ENCODE data around the gene TNFAIP2. TPM values are rescaled to one million over a fixed set of nuclear protein-coding genes. Genes with fewer than 3 reads are reported as not detected.

Gene TNFAIP2
- total RNA-seq, 2 donors from 2014 or later = 3.0 to 4.0 TPM

DNA sequence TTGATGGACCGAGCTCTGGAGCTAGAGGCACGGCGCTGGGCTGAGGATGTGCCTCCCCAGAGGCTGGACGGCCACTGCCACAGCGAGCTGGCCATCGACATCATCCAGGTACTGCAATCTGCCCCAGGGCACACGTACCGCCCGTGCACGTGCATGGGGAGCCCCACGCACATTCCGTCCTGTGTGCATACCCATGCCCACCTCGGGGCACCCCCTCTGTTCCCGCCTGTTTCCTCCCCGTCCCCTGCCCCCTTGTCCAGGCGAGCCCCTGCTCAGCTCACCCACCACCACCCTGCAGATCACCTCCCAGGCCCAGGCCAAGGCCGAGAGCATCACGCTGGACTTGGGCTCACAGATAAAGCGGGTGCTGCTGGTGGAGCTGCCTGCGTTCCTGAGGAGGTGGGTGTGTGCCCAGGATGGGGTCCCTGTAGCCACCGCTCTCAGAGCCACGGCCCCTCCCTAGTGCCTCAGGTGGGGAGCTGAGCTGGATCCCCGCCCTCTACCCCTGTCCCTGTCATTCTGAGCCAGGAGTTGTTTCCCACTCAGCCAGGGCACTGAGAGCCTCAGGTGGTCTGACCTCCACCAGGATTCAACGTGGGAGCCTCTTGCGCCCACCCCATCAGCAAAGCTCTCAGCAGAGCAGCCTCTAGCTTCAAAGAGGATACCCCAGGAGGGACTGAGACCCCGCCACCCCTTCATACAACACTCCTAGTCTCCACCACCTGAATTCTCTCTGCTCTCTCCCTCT, 6.9 kb downstream of the TNFAIP2 start:
- peaks cover 4% of the 10 kb centered on the region for H3K27me3 Mint-ChIP-seq
- no peak for ATAC-seq (replicated peaks)
- no peaks in the 10 kb centered on the region for H3K36me3 Mint-ChIP-seq (ENCODE audit: low read depth)
- no peak overlapping the region for H3K4me3 Mint-ChIP-seq
- H3K4me1 Mint-ChIP-seq = no peaks in the 10 kb centered on the region
- no peak overlapping the region for H3K27ac Mint-ChIP-seq
- H3K9me3 Mint-ChIP-seq = no peaks in the 10 kb centered on the region

- H3K36me3 Mint-ChIP-seq (ENCODE audit: low read depth) = no peaks in the 10 kb centered on the region
- no peak overlapping the region for H3K27ac Mint-ChIP-seq
- ATAC-seq (replicated peaks) = no peak
- no peak overlapping the region for H3K4me3 Mint-ChIP-seq
- peaks cover 4% of the 10 kb centered on the region for H3K27me3 Mint-ChIP-seq
- no peaks in the 10 kb centered on the region for H3K9me3 Mint-ChIP-seq
- no peaks in the 10 kb centered on the region for H3K4me1 Mint-ChIP-seq
Observed at GRCh38 chr14:103130965-103131364, 7.7 kb downstream of the TNFAIP2 start.

GRCh38 chr14:103131580-103131979, 8.3 kb downstream of the TNFAIP2 start:
- no peak overlapping the region for H3K27ac Mint-ChIP-seq
- peaks cover 4% of the 10 kb centered on the region for H3K27me3 Mint-ChIP-seq
- no peaks in the 10 kb centered on the region for H3K4me1 Mint-ChIP-seq
- no peak overlapping the region for H3K4me3 Mint-ChIP-seq
- H3K36me3 Mint-ChIP-seq (ENCODE audit: low read depth) = no peaks in the 10 kb centered on the region
- no peak for ATAC-seq (replicated peaks)
- no peaks in the 10 kb centered on the region for H3K9me3 Mint-ChIP-seq

- H3K4me1 Mint-ChIP-seq = no peaks in the 10 kb centered on the region
- no peak for ATAC-seq (replicated peaks)
- H3K9me3 Mint-ChIP-seq = no peaks in the 10 kb centered on the region
- H3K27me3 Mint-ChIP-seq = peaks cover 4% of the 10 kb centered on the region
- H3K4me3 Mint-ChIP-seq = no peak overlapping the region
- H3K27ac Mint-ChIP-seq = no peak overlapping the region
- H3K36me3 Mint-ChIP-seq (ENCODE audit: low read depth) = no peaks in the 10 kb centered on the region
Observed at GRCh38 chr14:103132381-103133209, 9.3 kb downstream of the TNFAIP2 start.

DNA sequence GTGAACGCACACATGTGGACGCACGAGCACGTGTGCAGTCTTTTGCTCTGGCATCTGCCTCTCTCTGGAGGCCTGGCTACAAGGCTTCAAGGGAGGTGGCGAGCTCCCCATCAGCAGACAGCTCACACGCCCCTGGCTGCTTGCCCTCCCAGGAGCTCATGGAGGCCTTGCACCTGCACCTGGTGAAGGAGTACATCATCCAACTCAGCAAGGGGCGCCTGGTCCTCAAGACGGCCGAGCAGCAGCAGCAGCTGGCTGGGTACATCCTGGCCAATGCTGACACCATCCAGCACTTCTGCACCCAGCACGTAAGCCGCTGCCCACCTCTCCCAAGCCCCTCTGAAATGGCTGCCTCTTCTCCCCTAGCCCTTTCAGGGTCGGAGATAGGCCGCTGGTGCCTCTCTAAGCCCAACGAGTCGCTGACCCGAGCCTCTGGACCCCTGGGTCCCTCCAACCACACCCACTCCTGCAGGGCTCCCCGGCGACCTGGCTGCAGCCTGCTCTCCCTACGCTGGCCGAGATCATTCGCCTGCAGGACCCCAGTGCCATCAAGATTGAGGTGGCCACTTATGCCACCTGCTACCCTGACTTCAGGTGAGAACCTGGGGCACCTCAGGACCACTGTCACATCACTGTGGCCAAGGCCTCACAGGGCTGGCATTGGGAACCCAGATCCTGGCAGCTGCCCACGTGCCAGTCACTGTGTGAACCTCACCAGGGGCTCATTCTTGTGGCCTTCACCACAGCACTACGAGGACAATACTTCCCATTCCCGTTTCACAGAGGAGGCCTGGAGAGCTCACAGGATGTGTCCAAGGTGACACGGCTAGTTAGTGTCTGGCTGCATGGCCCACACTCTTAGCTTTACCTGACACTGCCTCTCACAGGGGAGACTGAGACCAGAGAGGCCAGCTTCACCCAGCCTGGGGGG, 10.2 kb downstream of the TNFAIP2 start:
- H3K9me3 Mint-ChIP-seq = no peaks in the 10 kb centered on the region

GRCh38 chr14:103134405-103134804, 11.1 kb downstream of the TNFAIP2 start:
- no peaks in the 10 kb centered on the region for H3K4me1 Mint-ChIP-seq
- no peaks in the 10 kb centered on the region for H3K36me3 Mint-ChIP-seq (ENCODE audit: low read depth)
- no peak overlapping the region for H3K27ac Mint-ChIP-seq
- no peak overlapping the region for H3K4me3 Mint-ChIP-seq
- H3K27me3 Mint-ChIP-seq = no peaks in the 10 kb centered on the region
- H3K9me3 Mint-ChIP-seq = no peaks in the 10 kb centered on the region
- ATAC-seq (replicated peaks) = no peak

More for the DNA sequence above, 10.2 kb downstream of the TNFAIP2 start:
- peaks cover 4% of the 10 kb centered on the region for H3K27me3 Mint-ChIP-seq
- no peak for ATAC-seq (replicated peaks)
- no peaks in the 10 kb centered on the region for H3K36me3 Mint-ChIP-seq (ENCODE audit: low read depth)
- H3K27ac Mint-ChIP-seq = no peak overlapping the region
- H3K4me1 Mint-ChIP-seq = no peaks in the 10 kb centered on the region
- no peak overlapping the region for H3K4me3 Mint-ChIP-seq

- ATAC-seq (replicated peaks) = no peak
- Mint-ChIP-seq H3K4me3 (no peak overlapping the region), H3K36me3 (ENCODE audit: low read depth) (no peaks in the 10 kb centered on the region), H3K9me3 (no peaks in the 10 kb centered on the region), H3K27me3 (peaks cover 3% of the 10 kb centered on the region), H3K27ac (no peak overlapping the region), H3K4me1 (no peaks in the 10 kb centered on the region)
Observed at GRCh38 chr14:103134919-103135318, 11.7 kb downstream of the TNFAIP2 start.

- no peaks in the 10 kb centered on the region for H3K4me1 Mint-ChIP-seq
- H3K27me3 Mint-ChIP-seq = peaks cover 7% of the 10 kb centered on the region
- no peaks in the 10 kb centered on the region for H3K9me3 Mint-ChIP-seq
- no peak overlapping the region for H3K4me3 Mint-ChIP-seq
- no peak for ATAC-seq (replicated peaks)
- H3K27ac Mint-ChIP-seq = no peak overlapping the region
- H3K36me3 Mint-ChIP-seq (ENCODE audit: low read depth) = no peaks in the 10 kb centered on the region
Observed at GRCh38 chr14:103135333-103136260, 12.3 kb downstream of the TNFAIP2 start.

- no peaks in the 10 kb centered on the region for H3K9me3 Mint-ChIP-seq
- no peaks in the 10 kb centered on the region for H3K4me1 Mint-ChIP-seq
- ATAC-seq (replicated peaks) = no peak
- peaks cover 15% of the 10 kb centered on the region for H3K27me3 Mint-ChIP-seq
- H3K4me3 Mint-ChIP-seq = no peak overlapping the region
- H3K27ac Mint-ChIP-seq = no peak overlapping the region
- H3K36me3 Mint-ChIP-seq (ENCODE audit: low read depth) = no peaks in the 10 kb centered on the region
Observed at GRCh38 chr14:103136388-103137271, 13.4 kb downstream of the TNFAIP2 start.

GRCh38 chr14:103137689-103138300, 14.5 kb downstream of the TNFAIP2 start:
- ATAC-seq (replicated peaks) = no peak
- H3K27me3 Mint-ChIP-seq = peaks cover 22% of the 10 kb centered on the region
- no peak overlapping the region for H3K4me3 Mint-ChIP-seq
- no peaks in the 10 kb centered on the region for H3K9me3 Mint-ChIP-seq
- no peak overlapping the region for H3K27ac Mint-ChIP-seq
- H3K4me1 Mint-ChIP-seq = no peaks in the 10 kb centered on the region
- H3K36me3 Mint-ChIP-seq (ENCODE audit: low read depth) = no peaks in the 10 kb centered on the region

GRCh38 chr14:103138301-103139131, 15.3 kb downstream of the TNFAIP2 start:
- Mint-ChIP-seq H3K9me3 (no peaks in the 10 kb centered on the region), H3K4me1 (no peaks in the 10 kb centered on the region), H3K36me3 (ENCODE audit: low read depth) (no peaks in the 10 kb centered on the region), H3K4me3 (no peak overlapping the region), H3K27ac (no peak overlapping the region), H3K27me3 (peaks cover 26% of the 10 kb centered on the region)
- no peak for ATAC-seq (replicated peaks)
